Naive thymus-derived CD8-positive, alpha-beta T cell (primary cell): ENCODE results near the gene FNDC7. TPM values are rescaled to one million over a fixed set of nuclear protein-coding genes. Genes with fewer than 3 reads are reported as not detected.
A peak's percentile ranks its signal among the peaks of the same experiment; 100 is the strongest.
"Not testable (repeated sequence)": the region's sequence is repeated elsewhere in the genome, so short reads cannot be mapped to it uniquely, and the experiment has no call there.

Experiments
- ATAC-seq, 2 donors: fragments of 150-1000 bp; cut with Tn5 transposase in 1 of 2; sonication (Bioruptor Pico), chemical (Tn5 transposase) in 1 of 2; 1 replicate in 1 of 2; 2 replicates in 1 of 2; pipeline ENCODE4 v1.10.0; 2021; ENCODE audit warnings: mild to moderate bottlenecking in 2 of 2, moderate library complexity in 2 of 2
- POLR2A ChIA-PET: fragments of 350-600 bp; sonication (Branson Sonifier 250); formaldehyde crosslinking; loops from one replicate; lab custom pipeline; 2021; ENCODE audit warnings: antibody characterized with exemption; lab: Charles Lee
- DNase-seq, 10 donors: peaks; one replicate each; pipeline versions ENCODE4 v3.0.0 to v3.0.0-alpha.2; 2020 to 2022
- H3K27ac Mint-ChIP-seq, 10 donors: one replicate each; pipeline ENCODE4 v1.8.0; 2020 to 2022; ENCODE audit warnings: mild to moderate bottlenecking in 10 of 10, mixed read lengths in 10 of 10, moderate library complexity in 4 of 10, inconsistent platforms in 1 of 10
- H3K27me3 Mint-ChIP-seq, 5 donors: one replicate each; pipeline ENCODE4 v1.8.0; 2021 to 2022; ENCODE audit warnings: mixed read lengths in 5 of 5
- H3K36me3 Mint-ChIP-seq, 3 donors: one replicate each; pipeline ENCODE4 v1.8.0; 2020 to 2022; ENCODE audit warnings: mixed read lengths in 3 of 3, mild to moderate bottlenecking in 2 of 3, inconsistent platforms in 1 of 3
- H3K4me1 Mint-ChIP-seq, 4 donors: one replicate each; pipeline ENCODE4 v1.8.0; 2021 to 2022; ENCODE audit warnings: mixed read lengths in 4 of 4
- H3K4me3 Mint-ChIP-seq, 10 donors: one replicate each; pipeline ENCODE4 v1.8.0; 2020 to 2022; ENCODE audit warnings: mild to moderate bottlenecking in 10 of 10, mixed read lengths in 10 of 10, moderate library complexity in 6 of 10, inconsistent platforms in 1 of 10
- H3K9me3 Mint-ChIP-seq, 9 donors: one replicate each; pipeline ENCODE4 v1.8.0; 2020 to 2022; ENCODE audit warnings: mixed read lengths in 9 of 9, mild to moderate bottlenecking in 3 of 9, inconsistent platforms in 1 of 9, moderate library complexity in 1 of 9
- polyA plus RNA-seq, 3 donors: library from polyadenylated mRNA; unstranded; fragments of 300-500 nt; fragmentation: Illumina TruSeq; gene quantifications; one replicate each; pipeline ENCODE4 v1.2.3, GENCODE V29; 2021
- total RNA-seq, 8 experiments: library from RNA in 2 of 8; stranded (reverse) in 2 of 8; gene quantifications; one replicate each; pipeline ENCODE4 v1.2.3 and lab custom pipeline; 2021 to 2026

FNDC7 gene
- total and polyA plus RNA-seq, 5 experiments from 2014 or later = 0.22 to 0.34 TPM; not detected in 3

DNA sequence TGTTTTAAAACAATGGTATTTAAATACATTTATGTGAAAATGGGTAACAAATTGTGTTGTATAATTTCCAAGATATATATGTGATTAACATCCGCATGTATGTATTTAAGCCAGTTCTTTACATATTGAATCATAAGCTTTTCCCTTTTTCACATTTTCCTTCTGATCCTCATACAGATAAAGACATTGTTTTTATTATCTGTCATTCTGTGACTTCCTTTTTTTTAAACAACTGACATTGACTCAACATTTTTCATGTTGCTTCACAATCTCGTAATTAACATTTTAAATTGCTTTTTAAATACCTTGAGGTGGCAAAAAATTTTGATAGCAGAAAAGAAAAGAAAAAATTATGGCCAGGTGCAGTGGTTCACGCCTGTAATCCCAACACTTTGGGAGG lies 35.2 kb downstream of the FNDC7 start:
- DNase-seq = no peak
- H3K36me3 Mint-ChIP-seq = peaks cover 4 to 14% (median 4%) of the 10 kb centered on the region in 3 donors
- H3K4me1 Mint-ChIP-seq = peaks cover 28 to 52% (median 43%) of the 10 kb centered on the region in 4 donors

DNA sequence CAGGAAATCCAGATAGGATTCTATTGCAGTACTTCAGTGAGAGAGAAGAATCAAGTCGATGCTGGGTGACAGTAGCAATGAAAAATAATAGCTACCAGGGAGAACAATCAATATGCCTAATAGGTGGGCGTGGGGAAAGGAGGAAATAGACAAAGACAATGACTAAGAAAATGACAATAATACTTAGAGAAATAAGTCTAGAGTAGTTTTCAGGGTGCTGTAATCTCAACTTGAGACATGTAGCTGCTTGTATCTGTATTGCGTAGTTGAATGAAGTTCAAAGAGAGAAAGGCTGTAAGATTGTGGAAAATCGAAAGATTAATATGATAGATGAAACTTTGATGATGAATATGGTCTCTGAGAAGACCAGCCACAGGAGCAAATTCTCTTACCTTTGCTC lies 36.4 kb downstream of the FNDC7 start:
- Mint-ChIP-seq H3K27me3 (no peaks in the 10 kb centered on the region), H3K27ac (peak overlapping the region in 6 of 10 donors; percentile 0 to 79 (median 34)), H3K36me3 (peaks cover 7 to 19% (median 7%) of the 10 kb centered on the region in 3 donors), H3K4me3 (peak overlapping the region in 7 of 10 donors; percentile 3 to 48 (median 27)), H3K9me3 (no peaks in the 10 kb centered on the region), H3K4me1 (peaks cover 28 to 55% (median 44%) of the 10 kb centered on the region in 4 donors)
- DNase-seq (no peak), ATAC-seq (no peak)
- POLR2A ChIA-PET = interaction anchor here (1.3 kb wide), 1 partner anchor 57 kb away, joined by 8 read pairs; the partner anchor contains the start of gene PRPF38B

More for the DNA sequence above, 35.2 kb downstream of the FNDC7 start:
- no peak for ATAC-seq
- POLR2A ChIA-PET = interaction anchor here (1.3 kb wide), 1 partner anchor 55 kb away, joined by 8 read pairs; the partner anchor contains the start of gene PRPF38B
- Mint-ChIP-seq H3K27me3 (peaks cover 0 to under 1% (median 0%) of the 10 kb centered on the region in 5 donors), H3K27ac (peak overlapping the region in 6 of 10 donors; percentile 17 to 97 (median 71)), H3K4me3 (peak overlapping the region in 8 of 10 donors; percentile 28 to 99 (median 93)), H3K9me3 (no peaks in the 10 kb centered on the region)

DNA sequence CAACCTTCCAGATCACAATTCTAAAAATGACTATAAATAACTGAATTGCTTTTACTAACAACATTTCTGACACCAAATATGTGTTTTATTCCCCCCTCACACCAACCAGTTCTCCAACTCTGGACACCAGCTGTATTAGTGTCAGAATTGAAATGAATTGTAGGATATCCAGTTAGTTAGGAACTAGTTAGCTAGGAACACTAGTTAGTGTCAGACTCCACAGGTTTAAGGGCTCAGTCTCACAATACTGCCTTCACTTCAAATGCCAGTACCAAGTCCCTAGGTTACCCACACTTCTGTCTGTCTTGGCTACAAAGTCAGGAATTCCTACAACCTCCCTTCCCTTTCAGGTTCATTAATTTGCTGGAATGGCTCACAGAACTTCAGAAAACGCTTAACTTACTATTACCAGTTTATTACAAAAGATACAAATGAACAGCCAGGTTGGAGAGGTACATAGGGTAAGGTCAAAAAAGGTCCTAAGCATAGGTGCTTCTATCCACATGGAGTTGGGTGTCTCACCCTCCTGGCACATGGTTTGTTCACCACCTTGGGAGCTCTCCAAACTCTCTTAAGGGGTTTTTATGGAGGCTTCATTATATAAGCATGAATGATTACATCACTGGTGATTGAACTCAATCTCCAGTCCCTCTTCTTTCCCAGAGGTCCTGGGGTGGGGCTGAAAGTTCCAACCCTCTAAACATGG lies 37.9 kb downstream of the FNDC7 start:
- H3K36me3 Mint-ChIP-seq = peaks cover 7 to 33% (median 10%) of the 10 kb centered on the region in 3 donors
- DNase-seq = no peak
- ATAC-seq = no peak
- no peaks in the 10 kb centered on the region for H3K27me3 Mint-ChIP-seq
- H3K27ac Mint-ChIP-seq = peak overlapping the region in 6 of 10 donors; percentile 1 to 77 (median 43)
- peaks cover 28 to 61% (median 45%) of the 10 kb centered on the region in 4 donors for H3K4me1 Mint-ChIP-seq
- POLR2A ChIA-PET = no interaction called here
- H3K4me3 Mint-ChIP-seq = peak overlapping the region in 4 of 10 donors; percentile 13 to 41 (median 20)
- no peaks in the 10 kb centered on the region for H3K9me3 Mint-ChIP-seq

DNA sequence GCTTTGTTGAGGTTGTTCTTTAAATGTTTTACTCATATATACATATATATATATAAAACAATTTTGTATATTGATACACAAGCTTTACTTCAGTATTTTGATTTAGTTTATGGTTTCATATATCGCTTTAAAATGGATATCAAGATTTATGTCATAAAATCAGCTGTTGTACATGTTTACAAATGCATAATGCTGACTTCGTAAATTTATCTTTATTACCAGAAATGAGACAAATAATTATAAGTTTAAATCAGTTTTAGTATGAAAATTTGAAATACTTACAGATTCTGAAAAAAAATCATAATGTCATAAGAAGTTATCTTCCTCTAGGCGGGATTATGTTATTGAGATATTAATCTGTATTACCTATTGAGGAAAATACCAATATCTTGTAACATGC lies 40.7 kb downstream of the FNDC7 start:
- Mint-ChIP-seq H3K36me3 (peaks cover 7 to 47% (median 10%) of the 10 kb centered on the region in 3 donors), H3K4me3 (no peak overlapping the region), H3K9me3 (no peaks in the 10 kb centered on the region), H3K27me3 (no peaks in the 10 kb centered on the region), H3K27ac (peak overlapping the region in 1 of 10 donors; percentile 14), H3K4me1 (peaks cover 17 to 45% (median 31%) of the 10 kb centered on the region in 4 donors)
- POLR2A ChIA-PET = interaction anchor here (1.4 kb wide), 1 partner anchor 61 kb away, joined by 4 read pairs; the partner anchor contains the start of gene PRPF38B
- DNase-seq (no peak), ATAC-seq (no peak)

DNA sequence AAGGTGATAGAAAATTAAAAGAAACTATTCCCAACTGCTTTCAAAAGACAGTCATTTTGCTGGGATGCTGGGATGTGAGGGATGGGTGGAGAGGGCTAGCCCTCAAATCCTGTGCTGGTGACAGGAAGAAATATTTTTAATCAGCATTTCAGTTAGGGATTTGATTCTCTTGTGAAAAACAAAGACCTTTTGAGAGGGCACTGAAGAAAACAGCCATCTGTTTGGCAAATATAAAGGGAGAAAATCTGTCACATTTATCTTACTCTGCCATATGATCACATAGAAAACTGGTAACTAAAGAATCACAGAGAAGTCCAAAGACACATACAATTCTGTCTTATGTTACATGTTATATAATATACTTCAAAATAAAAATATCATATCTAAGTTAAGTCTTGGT lies 46.1 kb downstream of the FNDC7 start:
- Mint-ChIP-seq H3K27ac (peak overlapping the region in 2 of 10 donors; percentile 24 to 36), H3K4me1 (peaks cover 0 to 9% (median 3%) of the 10 kb centered on the region in 4 donors), H3K4me3 (no peak overlapping the region), H3K27me3 (no peaks in the 10 kb centered on the region), H3K9me3 (no peaks in the 10 kb centered on the region), H3K36me3 (peaks cover 0 to 78% (median 12%) of the 10 kb centered on the region in 3 donors)
- ATAC-seq = no peak
- POLR2A ChIA-PET = interaction anchor here (0.7 kb wide), 1 partner anchor 342 kb away, joined by 3 read pairs; no protein-coding TSS in a partner anchor
- DNase-seq = no peak

DNA sequence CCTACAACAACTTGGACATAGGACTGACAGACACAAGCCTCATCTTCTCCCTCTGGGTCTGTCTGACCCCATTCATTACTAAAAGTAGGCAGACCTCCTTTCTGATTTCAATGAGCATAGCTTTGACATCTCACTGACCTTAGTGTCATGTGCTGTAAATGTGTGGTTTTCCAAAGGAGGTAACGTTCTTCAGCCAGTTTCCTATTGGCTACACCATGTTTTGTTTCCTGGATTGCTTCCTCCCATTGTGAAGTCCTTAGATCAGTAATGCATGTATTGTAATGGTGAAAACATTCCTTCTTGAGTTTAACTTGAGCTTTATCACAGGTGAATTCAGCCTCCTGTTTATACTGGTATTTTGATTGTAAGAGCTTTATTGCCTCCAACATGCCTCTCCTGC lies 54.4 kb downstream of the FNDC7 start:
- Mint-ChIP-seq H3K9me3 (no peaks in the 10 kb centered on the region), H3K27me3 (no peaks in the 10 kb centered on the region), H3K27ac (peak overlapping the region in 1 of 10 donors; percentile 53), H3K36me3 (peaks cover 9 to 57% (median 17%) of the 10 kb centered on the region in 3 donors), H3K4me3 (no peak overlapping the region), H3K4me1 (peaks cover 0 to 8% (median 3%) of the 10 kb centered on the region in 4 donors)
- ATAC-seq (no peak), DNase-seq (no peak)
- POLR2A ChIA-PET = no interaction called here

DNA sequence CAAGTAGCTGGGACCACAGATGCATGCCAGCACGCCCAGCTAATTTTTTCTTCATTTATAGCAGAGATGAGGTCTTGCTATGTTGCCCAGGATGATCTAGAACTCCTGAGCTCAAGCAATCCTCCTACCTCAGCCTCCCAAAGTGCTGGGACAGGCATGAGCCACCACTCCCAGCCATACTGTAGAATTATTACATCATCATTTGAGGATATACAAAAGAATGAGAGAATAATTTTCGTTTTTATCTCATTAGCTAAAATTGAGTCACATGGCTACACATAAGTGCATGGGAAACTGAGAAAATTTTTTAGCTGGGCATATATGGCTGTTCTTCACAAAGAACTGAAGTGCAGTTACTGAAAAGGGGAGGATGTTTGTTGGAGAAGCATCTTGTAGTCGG lies 55.0 kb downstream of the FNDC7 start:
- peaks cover 9 to 56% (median 17%) of the 10 kb centered on the region in 3 donors for H3K36me3 Mint-ChIP-seq
- H3K4me3 Mint-ChIP-seq = no peak overlapping the region
- H3K9me3 Mint-ChIP-seq = no peaks in the 10 kb centered on the region
- DNase-seq (no peak), ATAC-seq (no peak)
- POLR2A ChIA-PET = no interaction called here
- H3K27ac Mint-ChIP-seq = peak overlapping the region in 1 of 10 donors; percentile 53
- H3K27me3 Mint-ChIP-seq = no peaks in the 10 kb centered on the region
- H3K4me1 Mint-ChIP-seq = peaks cover 0 to 8% (median 3%) of the 10 kb centered on the region in 4 donors

DNA sequence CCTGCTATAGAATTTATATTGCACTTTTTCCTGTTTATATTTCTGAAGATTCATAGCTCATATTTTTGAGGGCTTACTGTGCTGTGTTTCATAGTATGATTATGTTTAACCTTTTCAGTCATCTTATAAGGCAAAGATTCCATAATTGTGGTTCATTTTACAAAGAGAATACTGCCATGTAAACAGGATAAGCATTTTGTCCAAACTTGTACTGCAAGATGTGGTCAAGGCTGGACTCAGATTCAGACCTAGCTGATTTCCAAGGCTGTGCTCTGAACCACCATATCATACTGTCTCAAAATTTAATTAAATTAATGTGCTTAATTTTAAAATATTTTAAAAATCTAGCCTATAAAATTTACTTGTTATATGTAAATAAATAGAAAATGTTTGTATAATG lies 65.1 kb downstream of the FNDC7 start:
- H3K9me3 Mint-ChIP-seq = no peaks in the 10 kb centered on the region
- ATAC-seq (no peak), DNase-seq (no peak)
- no peaks in the 10 kb centered on the region for H3K27me3 Mint-ChIP-seq
- H3K4me1 Mint-ChIP-seq = no peaks in the 10 kb centered on the region
- POLR2A ChIA-PET = no interaction called here
- H3K27ac Mint-ChIP-seq = no peak overlapping the region
- H3K4me3 Mint-ChIP-seq = no peak overlapping the region
- H3K36me3 Mint-ChIP-seq = peaks cover 12 to 77% (median 51%) of the 10 kb centered on the region in 3 donors

DNA sequence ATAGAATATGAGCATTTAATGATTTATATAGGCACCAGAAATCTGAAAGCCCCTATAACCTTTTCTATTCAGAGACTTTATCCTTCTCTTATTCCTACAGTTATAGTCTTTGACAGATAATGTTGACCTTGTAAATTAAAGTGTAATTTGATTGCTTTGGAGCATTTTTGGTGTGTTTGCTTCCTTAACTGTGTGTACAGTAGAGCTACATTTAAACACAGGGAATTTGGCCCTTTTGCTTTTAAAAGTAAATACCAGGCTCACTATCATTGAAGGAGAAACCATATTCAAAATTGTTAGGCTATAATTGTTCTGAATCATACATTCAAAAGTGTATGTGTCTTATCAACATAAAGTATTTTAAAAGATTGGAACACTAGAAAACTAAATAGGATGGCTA lies 66.7 kb downstream of the FNDC7 start:
- POLR2A ChIA-PET = no interaction called here
- no peak for DNase-seq
- no peaks in the 10 kb centered on the region for H3K4me1 Mint-ChIP-seq
- no peak overlapping the region for H3K4me3 Mint-ChIP-seq
- peaks cover 5 to 13% (median 10%) of the 10 kb centered on the region in 9 donors for H3K9me3 Mint-ChIP-seq
- H3K27me3 Mint-ChIP-seq = no peaks in the 10 kb centered on the region
- peaks cover 26 to 79% (median 60%) of the 10 kb centered on the region in 3 donors for H3K36me3 Mint-ChIP-seq
- no peak for ATAC-seq
- no peak overlapping the region for H3K27ac Mint-ChIP-seq

DNA sequence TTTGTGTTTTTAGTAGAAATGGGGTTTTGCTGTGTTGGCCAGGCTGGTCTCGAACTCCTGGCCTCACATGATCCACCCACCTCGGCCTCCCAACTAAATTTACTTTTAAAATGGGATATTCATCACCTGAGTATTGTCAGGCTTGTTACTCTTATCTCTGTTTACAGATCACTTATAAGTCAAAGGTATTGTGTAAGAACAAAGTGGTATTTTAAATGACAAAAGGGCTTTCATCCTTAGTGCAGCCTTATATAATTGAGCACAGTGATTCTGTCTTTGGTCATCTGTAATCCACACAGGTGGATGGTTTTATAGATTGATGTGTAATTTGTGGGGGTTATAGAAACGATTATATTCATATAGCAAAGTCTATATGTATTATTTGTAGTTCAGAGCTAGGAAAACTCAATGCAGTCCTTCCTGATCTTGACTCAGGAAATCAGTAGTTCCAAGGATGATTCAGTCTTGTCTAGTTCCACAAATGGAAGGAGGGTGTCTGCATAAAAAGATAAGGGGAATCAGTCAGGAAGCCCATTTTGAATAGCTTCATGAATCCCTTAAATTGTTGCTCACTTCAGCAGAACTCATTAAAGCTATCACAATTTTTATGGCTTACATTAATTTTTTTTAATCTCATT lies 68.3 kb downstream of the FNDC7 start:
- H3K4me1 Mint-ChIP-seq = no peaks in the 10 kb centered on the region
- no peak for ATAC-seq
- no peak for DNase-seq
- POLR2A ChIA-PET = no interaction called here
- H3K27me3 Mint-ChIP-seq = no peaks in the 10 kb centered on the region
- H3K36me3 Mint-ChIP-seq = peaks cover 35 to 83% (median 69%) of the 10 kb centered on the region in 3 donors
- H3K27ac Mint-ChIP-seq = peak overlapping the region in 2 of 10 donors; percentile 20 to 49
- peaks cover 12 to 29% (median 21%) of the 10 kb centered on the region in 9 donors for H3K9me3 Mint-ChIP-seq
- no peak overlapping the region for H3K4me3 Mint-ChIP-seq

DNA sequence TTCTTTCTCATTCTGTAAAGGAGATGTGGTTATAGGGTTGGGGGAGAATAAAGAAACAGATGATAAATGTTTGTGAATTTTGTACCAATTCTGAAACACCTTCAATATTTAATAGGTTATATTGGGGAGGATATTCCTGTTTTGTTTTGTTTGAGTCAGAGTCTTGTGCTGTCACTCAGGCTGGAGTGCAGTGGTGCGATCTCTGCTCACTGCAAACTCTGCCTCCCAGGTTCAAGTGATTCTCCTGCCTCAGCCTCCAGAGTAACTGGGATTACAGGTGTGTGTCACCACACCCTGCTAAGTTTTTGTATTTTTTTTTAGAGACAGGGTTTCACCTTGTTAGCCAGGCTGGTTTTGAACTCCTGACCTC lies 68.9 kb downstream of the FNDC7 start:
- H3K4me3 Mint-ChIP-seq, ATAC-seq, H3K4me1 Mint-ChIP-seq, DNase-seq, POLR2A ChIA-PET, H3K27me3 Mint-ChIP-seq, H3K27ac Mint-ChIP-seq: not testable (repeated sequence)
- peaks cover 13 to 34% (median 23%) of the 10 kb centered on the region in 9 donors for H3K9me3 Mint-ChIP-seq
- peaks cover 37 to 84% (median 73%) of the 10 kb centered on the region in 3 donors for H3K36me3 Mint-ChIP-seq

DNA sequence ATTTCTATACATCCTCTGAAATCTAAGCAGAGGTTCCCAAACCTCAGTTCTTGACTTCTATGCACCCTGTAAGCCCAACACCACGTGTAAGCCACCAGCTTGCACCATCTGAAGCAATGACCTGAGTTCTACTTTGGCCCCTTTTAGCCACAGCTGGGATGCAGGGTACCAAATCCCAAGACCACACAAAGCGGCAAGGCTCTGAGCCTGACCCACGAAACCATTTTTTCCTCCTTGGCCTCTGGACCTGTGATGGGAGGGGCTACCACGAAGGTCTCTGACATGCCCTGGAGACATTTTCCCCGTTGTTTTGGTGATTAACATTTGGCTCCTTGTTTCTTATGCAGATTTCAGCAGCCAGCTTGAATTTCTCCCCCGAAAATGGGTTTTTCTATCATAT lies 72.6 kb downstream of the FNDC7 start:
- H3K4me1 Mint-ChIP-seq = no peaks in the 10 kb centered on the region

More for the DNA sequence above, 72.6 kb downstream of the FNDC7 start:
- Mint-ChIP-seq H3K4me3 (no peak overlapping the region), H3K9me3 (peaks cover 14 to 40% (median 23%) of the 10 kb centered on the region in 9 donors), H3K27ac (no peak overlapping the region), H3K36me3 (peaks cover 35 to 96% (median 87%) of the 10 kb centered on the region in 3 donors), H3K27me3 (no peaks in the 10 kb centered on the region)
- POLR2A ChIA-PET = no interaction called here
- ATAC-seq (no peak), DNase-seq (no peak)
